NB4 (cell line): ENCODE results near the gene LYPD6B.

Experiments
- CTCF ChIP-seq: IDR thresholded peaks from one replicate; pipeline ENCODE4 v1.5.1; 2012; ENCODE audit warnings: low read depth, low read length
- MAX ChIP-seq: IDR thresholded peaks from 2 replicates; pipeline ENCODE4 v1.6.1; 2011; ENCODE audit warnings: low read depth, low read length
- POLR2A ChIP-seq: IDR thresholded peaks from 2 replicates; pipeline ENCODE4 v1.6.1; 2011; ENCODE audit warnings: mild to moderate bottlenecking; ENCODE audit not compliant: insufficient read length; ENCODE audit errors: extremely low read depth

DNA sequence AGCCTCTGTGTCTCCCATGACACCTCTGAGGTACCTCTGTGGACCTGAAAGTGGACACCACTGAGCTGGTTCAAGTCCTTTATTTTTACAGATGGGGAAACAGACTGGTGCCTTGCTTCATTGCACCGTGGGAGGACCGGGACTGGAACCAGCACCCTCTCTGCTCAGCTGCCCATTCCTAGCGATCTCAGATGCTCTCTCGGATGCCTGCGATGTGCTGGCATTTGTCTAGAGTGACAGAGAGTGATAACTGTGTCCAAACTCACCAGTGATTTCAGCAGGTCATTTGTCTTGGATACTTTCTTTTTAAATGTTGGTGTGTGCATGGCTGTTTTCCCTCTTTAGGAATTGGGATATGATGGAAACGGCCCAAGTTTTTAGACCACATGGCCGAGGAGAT is 30.1 kb upstream of the LYPD6B start:
- TF ChIP-seq CTCF (no peak), POLR2A (no peak), MAX (no peak)
